Measurements from ENCODE around the gene MYBBP1A. TPM values are rescaled to one million over a fixed set of nuclear protein-coding genes. Genes with fewer than 3 reads are reported as not detected.

Gene MYBBP1A
- total and polyA plus RNA-seq, 2 of the 13 experiments (the other 11 are each of a cell fraction or from before 2014, with no cell fraction given), result 18.6 to 54.8 TPM

GRCh38 chr17:4536259-4536741, 18.9 kb downstream of the MYBBP1A start:
- ATAC-seq (no peak), DNase-seq (ENCODE audit: low spot score) (no peak)
- POLR2A ChIA-PET, result interaction anchor here (0.8 kb wide), 1 partner anchor 404 kb away, joined by 3 read pairs; the partner anchor contains the start of genes RNF167 and SLC25A11
- TF ChIP-seq TBP (CRISPR knock-in tag; IDR thresholded peaks at IDR 0.05) (no peak), RBM22 (optimal IDR thresholded peaks at IDR 0.05; ENCODE audit: low read length) (peak; percentile 63), CREM (IDR thresholded peaks at IDR 0.05) (no peak), CREM (CRISPR knock-in tag; IDR thresholded peaks at IDR 0.05) (no peak), RELA (CRISPR knock-in tag; IDR thresholded peaks at IDR 0.05) (no peak), PCBP2 (optimal IDR thresholded peaks at IDR 0.05; ENCODE audit: low read depth, low read length, poor library complexity, severe bottlenecking) (no peak), CBFB (CRISPR knock-in tag; IDR thresholded peaks at IDR 0.05) (no peak), KDM2A (CRISPR knock-in tag; IDR thresholded peaks at IDR 0.05; ENCODE audit: borderline replicate concordance, low read depth) (peak; percentile 31; the same call in 1 of the 2 replicates), ZGPAT (CRISPR knock-in tag; IDR thresholded peaks at IDR 0.05) (peak; percentile 32; the same call in 1 of the 2 replicates), POLR2A (IDR thresholded peaks at IDR 0.05; ENCODE audit: insufficient read depth in 1 of 2, low read depth in 2 of 2, low read length in 2 of 2) (peak; percentile 2 to 30; a peak in 1 of 4 replicates), HNF4A (CRISPR knock-in tag; IDR thresholded peaks at IDR 0.05) (no peak), MTA1 (CRISPR knock-in tag; IDR thresholded peaks at IDR 0.05; ENCODE audit: borderline replicate concordance) (no peak), RBFOX2 (IDR thresholded peaks at IDR 0.05; ENCODE audit: low read depth, low read length) (peak; percentile 56; the same call in 1 of the 2 replicates), BORCS8-MEF2B (CRISPR knock-in tag; IDR thresholded peaks at IDR 0.05) (no peak), CREB3 (CRISPR knock-in tag; IDR thresholded peaks at IDR 0.05) (no peak), NCOR1 (IDR thresholded peaks at IDR 0.05; ENCODE audit: borderline replicate concordance, low read length) (no peak), ZNF230 (CRISPR knock-in tag; IDR thresholded peaks at IDR 0.05) (no peak), FOSL2 (CRISPR knock-in tag; IDR thresholded peaks at IDR 0.05) (no peak), ZNF746 (CRISPR knock-in tag; IDR thresholded peaks at IDR 0.05) (no peak), NR1H2 (CRISPR knock-in tag; IDR thresholded peaks at IDR 0.05; ENCODE audit: borderline replicate concordance, low read depth) (no peak), AGO2 (optimal IDR thresholded peaks at IDR 0.05; ENCODE audit: low read depth, low read length) (peak; percentile 84), GABPB1 (CRISPR knock-in tag; IDR thresholded peaks at IDR 0.05) (peak; percentile 15; the same call in 1 of the 2 replicates), KLF16 (CRISPR knock-in tag; IDR thresholded peaks at IDR 0.05) (no peak), ZNF768 (CRISPR knock-in tag; IDR thresholded peaks at IDR 0.05) (0 out of 2 replicates have a peak, but pooled peaks have one; percentile 8), ZNF772 (CRISPR knock-in tag; IDR thresholded peaks at IDR 0.05) (no peak)

More at GRCh38 chr17:4536259-4536741, 18.9 kb downstream of the MYBBP1A start:
- no peak overlapping the region for H3K27ac ChIP-seq (ENCODE audit: extremely low read length, insufficient read depth, low read length)
- no peak overlapping the region for H3K4me2 ChIP-seq (ENCODE audit: low read depth, low read length)
- H3K4me1 ChIP-seq (ENCODE audit: insufficient read depth, low read length), result peaks cover 25% of the 10 kb centered on the region
- 0 out of 2 replicates have a peak, but pooled peaks cover 2% of the 10 kb centered on the region for H4K20me1 ChIP-seq (ENCODE audit: insufficient read depth, low read length)
- peaks cover 2 to 24% of the 10 kb centered on the region in 2 experiments for H3K27me3 ChIP-seq (ENCODE audit: control insufficient read depth in 1 of 2, insufficient read depth in 2 of 2, low read length in 2 of 2)
- intact Hi-C loops (cut with micrococcal nuclease; ENCODE audit: unreplicated experiment), result no loop called here
- no peak for FAIRE-seq
- H2AFZ ChIP-seq (ENCODE audit: low read length), result no peak overlapping the region
- in situ Hi-C loops (cut with HindIII; ENCODE audit: extremely low pct_ligation_motif_present, low pct_unique_long_range_greater_than_20kb), result no loop called here
- no TSS peak for BruUV-seq (replicated peaks)
- no peak overlapping the region for H3K9ac ChIP-seq (ENCODE audit: insufficient read depth, low read depth, low read length)
- no peak overlapping the region for H3K4me3 ChIP-seq (replicated peaks in 1 of 3; ENCODE audit: insufficient read depth in 1 of 3, low read depth in 2 of 3, low read length in 3 of 3)
- peaks cover 8 to 26% of the 10 kb centered on the region in 2 experiments for H3K36me3 ChIP-seq (replicated peaks in 1 of 2; ENCODE audit: control insufficient read depth in 1 of 2, insufficient read depth in 2 of 2, low read length in 2 of 2)
- no peaks in the 10 kb centered on the region for H3K79me2 ChIP-seq (ENCODE audit: insufficient read depth, low read length)
- H3K9me3 ChIP-seq (ENCODE audit: low read length), result no peaks in the 10 kb centered on the region
- CTCF ChIA-PET (ENCODE audit: low intra/inter-chr PET ratio, low total read pairs), result no interaction called here
- 81% methylated on average over 14 of the region's 19 CpGs for WGBS (ENCODE audit: low lambda C conversion rate)
